ENCODE data around the gene GDNF.

Gene GDNF

GRCh38 chr5:37850226-37850865 is 10.5 kb upstream of the GDNF start:
- DNase-seq (ENCODE audit: low spot score): no peak
- no peak for TF ChIP-seq CTCF (IDR thresholded peaks at IDR 0.05; ENCODE audit: borderline replicate concordance, control extremely low read depth, extremely low read depth, insufficient read depth, missing control alignments)
- in situ Hi-C loops (cut with MboI; ENCODE audit: low sequenced_read_pairs, unreplicated experiment): no loop called here

- in situ Hi-C loops (cut with MboI; ENCODE audit: low sequenced_read_pairs, unreplicated experiment): loop anchor here (10.0 kb wide), 1 partner anchor 345 kb away; no protein-coding TSS in a partner anchor
- TF ChIP-seq CTCF (IDR thresholded peaks at IDR 0.05; ENCODE audit: borderline replicate concordance, control extremely low read depth, extremely low read depth, insufficient read depth, missing control alignments): no peak
- DNase-seq (ENCODE audit: low spot score): no peak
Observed at GRCh38 chr5:37849641-37850040, 9.8 kb upstream of the GDNF start.

GRCh38 chr5:37847978-37848425 is 8.2 kb upstream of the GDNF start:
- no peak for TF ChIP-seq CTCF (IDR thresholded peaks at IDR 0.05; ENCODE audit: borderline replicate concordance, control extremely low read depth, extremely low read depth, insufficient read depth, missing control alignments)
- in situ Hi-C loops (cut with MboI; ENCODE audit: low sequenced_read_pairs, unreplicated experiment): loop anchor here (10.0 kb wide), 1 partner anchor 347 kb away; no protein-coding TSS in a partner anchor
- DNase-seq (ENCODE audit: low spot score): no peak

GRCh38 chr5:37846786-37847310 is 7.0 kb upstream of the GDNF start:
- no peak for DNase-seq (ENCODE audit: low spot score)
- in situ Hi-C loops (cut with MboI; ENCODE audit: low sequenced_read_pairs, unreplicated experiment): loop anchor here (10.0 kb wide), 1 partner anchor 348 kb away; no protein-coding TSS in a partner anchor
- TF ChIP-seq CTCF (IDR thresholded peaks at IDR 0.05; ENCODE audit: borderline replicate concordance, control extremely low read depth, extremely low read depth, insufficient read depth, missing control alignments): no peak

- in situ Hi-C loops (cut with MboI; ENCODE audit: low sequenced_read_pairs, unreplicated experiment): loop anchor here (10.0 kb wide), 1 partner anchor 351 kb away; no protein-coding TSS in a partner anchor
- no peak for TF ChIP-seq CTCF (IDR thresholded peaks at IDR 0.05; ENCODE audit: borderline replicate concordance, control extremely low read depth, extremely low read depth, insufficient read depth, missing control alignments)
- DNase-seq (ENCODE audit: low spot score): no peak
Observed at GRCh38 chr5:37844009-37844408, 4.2 kb upstream of the GDNF start.

- DNase-seq (ENCODE audit: low spot score): no peak
- no peak for TF ChIP-seq CTCF (IDR thresholded peaks at IDR 0.05; ENCODE audit: borderline replicate concordance, control extremely low read depth, extremely low read depth, insufficient read depth, missing control alignments)
- in situ Hi-C loops (cut with MboI; ENCODE audit: low sequenced_read_pairs, unreplicated experiment): loop anchor here (10.0 kb wide), 1 partner anchor 353 kb away; no protein-coding TSS in a partner anchor
Observed at GRCh38 chr5:37842048-37842447, 2.2 kb upstream of the GDNF start.
